GM08714 (cell line): ENCODE data around the gene UGT3A1.

Experiments
- H3K4me3 ChIP-seq: fragments of 200-500 bp; sonication (Bioruptor generic); 2 replicates; pipeline ENCODE4 v1.5.1; 2014; ENCODE audit warnings: mild to moderate bottlenecking, low read length, inconsistent platforms
- ZNF274 ChIP-seq: IDR thresholded peaks from 2 replicates; pipeline ENCODE4 v1.6.1; 2012; ENCODE audit warnings: mild to moderate bottlenecking, low read depth, low read length

Gene UGT3A1

GRCh38 chr5:35904443-35905132 lies 86.6 kb downstream of the UGT3A1 start:
- no peak for TF ChIP-seq ZNF274
- no peak overlapping the region for H3K4me3 ChIP-seq

- no peak for TF ChIP-seq ZNF274
- H3K4me3 ChIP-seq: no peak overlapping the region
These were observed 87.5 kb downstream of the UGT3A1 start for GRCh38 chr5:35903631-35904203.

- H3K4me3 ChIP-seq: no peak overlapping the region
- no peak for TF ChIP-seq ZNF274
These were observed 89.0 kb downstream of the UGT3A1 start for GRCh38 chr5:35902046-35902672.
